ENCODE results near the gene NHERF1.

The NHERF1 gene

GRCh38 chr17:74731347-74731605 lies 17.2 kb upstream of the NHERF1 start:
- Histone ChIP-seq H3K36me3 (ENCODE audit: control insufficient read depth, insufficient read depth, low read length) (no peaks in the 10 kb centered on the region), H3K4me1 (ENCODE audit: control insufficient read depth, insufficient read depth, low read length, poor library complexity, severe bottlenecking) (peaks cover 21% of the 10 kb centered on the region), H3K9me3 (ENCODE audit: control insufficient read depth, low read length) (no peaks in the 10 kb centered on the region), H3K27ac (ENCODE audit: insufficient read depth, low read length, poor library complexity, severe bottlenecking) (no peak overlapping the region), H3K27me3 (replicated peaks; ENCODE audit: control insufficient read depth, insufficient read depth, low read length, poor library complexity, severe bottlenecking) (no peaks in the 10 kb centered on the region), H3K4me3 (ENCODE audit: insufficient read depth, low read depth, low read length, poor library complexity, severe bottlenecking) (no peak overlapping the region)
- no peak for DNase-seq

GRCh38 chr17:74732042-74732867 lies 16.2 kb upstream of the NHERF1 start:
- Histone ChIP-seq H3K4me1 (ENCODE audit: control insufficient read depth, insufficient read depth, low read length, poor library complexity, severe bottlenecking) (peaks cover 24% of the 10 kb centered on the region), H3K36me3 (ENCODE audit: control insufficient read depth, insufficient read depth, low read length) (no peaks in the 10 kb centered on the region), H3K27ac (ENCODE audit: insufficient read depth, low read length, poor library complexity, severe bottlenecking) (no peak overlapping the region), H3K27me3 (replicated peaks; ENCODE audit: control insufficient read depth, insufficient read depth, low read length, poor library complexity, severe bottlenecking) (no peaks in the 10 kb centered on the region), H3K9me3 (ENCODE audit: control insufficient read depth, low read length) (no peaks in the 10 kb centered on the region), H3K4me3 (ENCODE audit: insufficient read depth, low read depth, low read length, poor library complexity, severe bottlenecking) (no peak overlapping the region)
- no peak for DNase-seq

GRCh38 chr17:74733365-74734122 lies 14.9 kb upstream of the NHERF1 start:
- H3K27me3 ChIP-seq (replicated peaks; ENCODE audit: control insufficient read depth, insufficient read depth, low read length, poor library complexity, severe bottlenecking): no peaks in the 10 kb centered on the region
- H3K4me1 ChIP-seq (ENCODE audit: control insufficient read depth, insufficient read depth, low read length, poor library complexity, severe bottlenecking): peaks cover 34% of the 10 kb centered on the region
- no peak for DNase-seq
- no peaks in the 10 kb centered on the region for H3K36me3 ChIP-seq (ENCODE audit: control insufficient read depth, insufficient read depth, low read length)
- no peak overlapping the region for H3K4me3 ChIP-seq (ENCODE audit: insufficient read depth, low read depth, low read length, poor library complexity, severe bottlenecking)
- H3K9me3 ChIP-seq (ENCODE audit: control insufficient read depth, low read length): no peaks in the 10 kb centered on the region
- no peak overlapping the region for H3K27ac ChIP-seq (ENCODE audit: insufficient read depth, low read length, poor library complexity, severe bottlenecking)

- Histone ChIP-seq H3K4me1 (ENCODE audit: control insufficient read depth, insufficient read depth, low read length, poor library complexity, severe bottlenecking) (peaks cover 41% of the 10 kb centered on the region), H3K4me3 (ENCODE audit: insufficient read depth, low read depth, low read length, poor library complexity, severe bottlenecking) (no peak overlapping the region)
Observed at GRCh38 chr17:74734256-74734655, 14.2 kb upstream of the NHERF1 start.

GRCh38 chr17:74736513-74737298 lies 11.7 kb upstream of the NHERF1 start, which contains the start of gene RAB37:
Gene RAB37, plus strand, starts transcription at chr17:74737256. Its CDS starts 17 bp downstream, at chr17:74737273.
- Histone ChIP-seq H3K36me3 (ENCODE audit: control insufficient read depth, insufficient read depth, low read length) (no peaks in the 10 kb centered on the region), H3K9me3 (ENCODE audit: control insufficient read depth, low read length) (no peaks in the 10 kb centered on the region), H3K4me1 (ENCODE audit: control insufficient read depth, insufficient read depth, low read length, poor library complexity, severe bottlenecking) (peaks cover 46% of the 10 kb centered on the region), H3K4me3 (ENCODE audit: insufficient read depth, low read depth, low read length, poor library complexity, severe bottlenecking) (peak within 1 kb of the TSS; percentile 74), H3K27ac (ENCODE audit: insufficient read depth, low read length, poor library complexity, severe bottlenecking) (peak within 1 kb of the TSS; percentile 75), H3K27me3 (replicated peaks; ENCODE audit: control insufficient read depth, insufficient read depth, low read length, poor library complexity, severe bottlenecking) (no peaks in the 10 kb centered on the region)
- DNase-seq: peak in 1 of 3 donors; percentile 31

More at GRCh38 chr17:74734256-74734655, 14.2 kb upstream of the NHERF1 start:
- DNase-seq: no peak
- Histone ChIP-seq H3K27me3 (replicated peaks; ENCODE audit: control insufficient read depth, insufficient read depth, low read length, poor library complexity, severe bottlenecking) (no peaks in the 10 kb centered on the region), H3K9me3 (ENCODE audit: control insufficient read depth, low read length) (no peaks in the 10 kb centered on the region), H3K27ac (ENCODE audit: insufficient read depth, low read length, poor library complexity, severe bottlenecking) (no peak overlapping the region), H3K36me3 (ENCODE audit: control insufficient read depth, insufficient read depth, low read length) (no peaks in the 10 kb centered on the region)

- Histone ChIP-seq H3K9me3 (ENCODE audit: control insufficient read depth, low read length) (no peaks in the 10 kb centered on the region), H3K27me3 (replicated peaks; ENCODE audit: control insufficient read depth, insufficient read depth, low read length, poor library complexity, severe bottlenecking) (no peaks in the 10 kb centered on the region), H3K27ac (ENCODE audit: insufficient read depth, low read length, poor library complexity, severe bottlenecking) (peak overlapping the region; percentile 75), H3K4me1 (ENCODE audit: control insufficient read depth, insufficient read depth, low read length, poor library complexity, severe bottlenecking) (peaks cover 52% of the 10 kb centered on the region), H3K4me3 (ENCODE audit: insufficient read depth, low read depth, low read length, poor library complexity, severe bottlenecking) (peak overlapping the region; percentile 74), H3K36me3 (ENCODE audit: control insufficient read depth, insufficient read depth, low read length) (no peaks in the 10 kb centered on the region)
- no peak for DNase-seq
Observed at GRCh38 chr17:74737299-74738050, 11.0 kb upstream of the NHERF1 start.

GRCh38 chr17:74738051-74738996 lies 10.1 kb upstream of the NHERF1 start:
- peak; percentile 60 to 67 (median 65) for DNase-seq
- peak overlapping the region; percentile 74 for H3K4me3 ChIP-seq (ENCODE audit: insufficient read depth, low read depth, low read length, poor library complexity, severe bottlenecking)
- no peaks in the 10 kb centered on the region for H3K27me3 ChIP-seq (replicated peaks; ENCODE audit: control insufficient read depth, insufficient read depth, low read length, poor library complexity, severe bottlenecking)
- no peaks in the 10 kb centered on the region for H3K9me3 ChIP-seq (ENCODE audit: control insufficient read depth, low read length)
- H3K36me3 ChIP-seq (ENCODE audit: control insufficient read depth, insufficient read depth, low read length): no peaks in the 10 kb centered on the region
- peak overlapping the region; percentile 75 for H3K27ac ChIP-seq (ENCODE audit: insufficient read depth, low read length, poor library complexity, severe bottlenecking)
- H3K4me1 ChIP-seq (ENCODE audit: control insufficient read depth, insufficient read depth, low read length, poor library complexity, severe bottlenecking): peaks cover 59% of the 10 kb centered on the region

GRCh38 chr17:74739227-74739831 lies 9.1 kb upstream of the NHERF1 start:
- H3K36me3 ChIP-seq (ENCODE audit: control insufficient read depth, insufficient read depth, low read length): no peaks in the 10 kb centered on the region
- no peaks in the 10 kb centered on the region for H3K9me3 ChIP-seq (ENCODE audit: control insufficient read depth, low read length)
- H3K4me1 ChIP-seq (ENCODE audit: control insufficient read depth, insufficient read depth, low read length, poor library complexity, severe bottlenecking): peaks cover 69% of the 10 kb centered on the region
- H3K27me3 ChIP-seq (replicated peaks; ENCODE audit: control insufficient read depth, insufficient read depth, low read length, poor library complexity, severe bottlenecking): no peaks in the 10 kb centered on the region
- H3K27ac ChIP-seq (ENCODE audit: insufficient read depth, low read length, poor library complexity, severe bottlenecking): peak overlapping the region; percentile 75
- DNase-seq: no peak
- H3K4me3 ChIP-seq (ENCODE audit: insufficient read depth, low read depth, low read length, poor library complexity, severe bottlenecking): peak overlapping the region; percentile 74
